HG03139 (cell line): ENCODE data around the gene NRGN.

Source experiments
- ATAC-seq: cut with Tn5 transposase; IDR thresholded peaks from one replicate; pipeline ENCODE4 v1.9.1; 2021; ENCODE audit not compliant: unreplicated experiment

The NRGN gene

DNA sequence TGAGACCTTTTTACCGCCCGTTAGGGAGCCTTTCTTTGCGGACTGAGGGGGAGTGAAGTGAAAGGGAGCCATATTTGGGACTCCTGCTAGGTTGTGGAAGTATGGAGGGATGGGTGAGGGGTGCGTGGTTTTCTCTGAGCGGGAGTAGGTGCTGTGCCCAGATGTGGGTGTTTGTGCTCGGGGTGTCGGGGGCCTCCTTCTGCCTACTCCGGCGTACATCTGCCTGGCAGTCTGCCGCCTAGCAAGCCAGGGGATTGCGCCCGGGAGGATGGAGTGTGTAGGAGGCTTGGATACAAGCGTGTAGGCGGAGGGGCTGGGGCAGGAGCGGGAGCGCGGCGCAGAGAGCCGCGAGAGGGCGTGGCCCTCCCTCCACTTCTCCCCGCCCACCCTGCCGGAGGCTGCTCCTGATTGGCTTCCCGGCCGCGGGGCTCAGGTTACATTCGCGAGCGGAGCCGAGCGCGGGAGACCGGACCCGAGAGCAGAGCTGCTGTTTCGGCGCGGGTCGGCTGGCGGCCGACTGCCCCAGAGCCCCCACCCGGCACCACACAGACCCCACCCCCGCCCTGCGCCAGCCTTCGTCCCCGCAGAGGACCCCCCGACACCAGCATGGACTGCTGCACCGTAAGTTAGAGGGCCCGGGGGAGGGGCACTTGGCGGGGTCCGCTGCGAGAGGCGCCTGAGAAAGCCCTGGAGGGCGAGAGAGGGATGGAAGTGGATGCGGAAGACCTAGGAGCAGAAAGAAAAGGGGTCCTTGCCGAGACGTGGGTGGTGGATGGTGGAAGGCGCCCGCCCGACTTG is at the start of gene NRGN:
TSS of gene NRGN (plus strand) at position 464 of the 798 bp plus-strand sequence. CDS start at position 607, 143 bp downstream.
- ATAC-seq = peak; percentile 97

DNA sequence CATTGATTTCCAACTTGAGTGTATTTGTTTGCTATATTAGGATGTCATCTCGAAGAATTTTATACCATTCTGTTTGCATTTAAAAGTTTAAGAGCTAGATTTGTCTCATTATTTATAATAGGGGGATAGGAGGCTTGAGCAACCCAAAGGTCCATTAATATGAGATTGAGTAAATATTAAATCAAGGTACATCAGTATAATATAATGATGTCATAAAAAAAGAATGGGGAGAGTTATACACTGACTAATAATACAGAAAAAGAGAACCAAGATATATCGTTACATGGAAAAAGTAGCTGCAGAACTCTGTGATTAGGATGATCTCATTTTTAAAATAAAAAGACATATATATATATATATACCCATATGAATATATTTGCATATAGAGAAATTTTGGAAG is 46.6 kb upstream of the NRGN start:
- no peak for ATAC-seq

DNA sequence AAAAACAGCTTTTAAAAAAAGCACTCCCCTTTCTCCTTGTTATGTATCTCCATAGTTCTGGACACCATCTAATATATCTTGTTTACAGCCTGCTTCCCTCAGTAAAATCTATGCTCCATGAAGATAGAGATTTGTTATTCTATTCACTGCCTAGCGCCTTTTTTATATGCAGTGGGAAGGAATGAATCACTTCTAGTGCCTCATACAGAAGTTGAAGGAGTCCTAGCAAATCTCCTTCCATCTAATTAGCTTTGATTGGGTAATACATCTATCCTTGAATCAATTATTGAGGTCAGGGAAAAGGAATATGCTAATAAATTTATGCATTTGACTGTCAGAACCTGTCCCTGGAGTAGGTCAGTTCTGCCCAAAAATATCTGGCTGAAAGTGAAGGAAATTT is 40.2 kb upstream of the NRGN start:
- no peak for ATAC-seq

DNA sequence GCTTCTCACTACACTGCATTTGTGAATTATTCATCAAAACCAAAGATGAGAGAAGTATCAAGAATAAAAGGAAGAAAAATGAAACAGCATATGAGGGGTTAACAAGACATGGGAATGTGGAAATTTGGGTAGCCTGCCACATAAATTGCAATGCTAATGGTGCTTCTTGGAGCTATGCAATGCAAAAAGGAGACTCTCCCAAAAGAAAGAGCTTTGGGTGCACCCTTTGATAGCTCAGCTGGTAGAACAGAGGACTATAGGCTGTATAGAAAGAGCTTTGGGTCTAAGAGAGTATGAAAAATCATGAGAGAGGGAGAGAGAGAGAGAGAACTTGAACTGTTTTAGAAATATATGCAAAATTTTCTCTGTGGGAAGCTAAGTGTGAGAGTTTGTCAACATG is 39.7 kb upstream of the NRGN start:
- ATAC-seq = no peak

DNA sequence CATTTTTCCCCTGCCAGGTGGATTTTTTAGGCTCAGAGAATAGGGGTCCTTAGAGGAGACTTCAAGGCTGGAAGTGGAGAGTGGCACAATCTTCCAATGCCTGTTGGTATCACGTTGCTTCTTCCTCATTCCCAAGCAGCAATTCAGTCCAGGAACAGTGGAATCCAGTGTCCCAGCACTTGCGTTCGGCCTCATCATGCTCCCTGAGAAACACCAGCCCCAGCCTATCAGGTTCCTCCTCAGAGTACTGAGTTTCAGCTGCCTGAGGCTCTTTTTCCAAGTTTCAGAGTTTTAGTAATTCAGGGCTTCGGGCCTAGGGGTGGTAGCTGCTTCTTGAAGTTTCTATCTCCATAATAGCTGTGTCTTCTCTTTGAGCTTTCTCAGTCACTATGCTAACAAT is 31.9 kb upstream of the NRGN start:
- no peak for ATAC-seq

DNA sequence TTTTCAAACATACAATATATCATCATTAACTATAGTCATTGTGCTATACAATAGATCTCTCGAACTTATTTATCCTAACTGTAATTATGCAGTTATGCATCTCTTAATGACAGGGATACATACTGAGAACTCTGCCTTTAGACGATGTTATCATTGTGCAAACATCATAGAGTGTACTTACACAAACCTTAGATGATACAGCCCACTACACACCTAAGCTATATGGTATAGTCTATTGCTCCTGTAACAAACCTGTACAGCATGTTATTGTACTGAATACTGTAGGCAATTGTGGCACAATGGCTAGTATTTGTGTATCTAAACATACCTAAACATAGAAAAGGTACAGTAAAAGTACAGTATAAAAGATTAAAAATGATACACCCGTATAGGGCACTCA is 27.4 kb upstream of the NRGN start:
- no peak for ATAC-seq

DNA sequence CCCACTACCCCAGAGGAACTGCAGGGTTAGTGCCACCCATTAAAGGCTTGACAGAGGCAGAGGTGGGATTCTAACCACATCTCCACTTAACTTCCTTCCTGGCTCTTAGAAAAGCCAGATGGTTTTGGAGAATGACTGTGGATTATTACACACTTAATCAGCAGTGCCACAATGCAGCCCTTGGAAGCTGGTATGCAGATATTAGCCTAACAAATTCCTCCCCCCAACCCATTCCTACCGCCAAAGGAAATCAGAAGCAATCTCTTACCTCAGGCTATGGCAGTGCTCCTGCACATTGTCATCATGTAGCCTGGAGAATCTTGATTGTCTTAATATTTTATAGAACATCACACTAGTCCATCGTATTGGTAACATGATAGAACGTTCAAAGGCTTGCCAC is 23.2 kb upstream of the NRGN start:
- ATAC-seq = no peak

DNA sequence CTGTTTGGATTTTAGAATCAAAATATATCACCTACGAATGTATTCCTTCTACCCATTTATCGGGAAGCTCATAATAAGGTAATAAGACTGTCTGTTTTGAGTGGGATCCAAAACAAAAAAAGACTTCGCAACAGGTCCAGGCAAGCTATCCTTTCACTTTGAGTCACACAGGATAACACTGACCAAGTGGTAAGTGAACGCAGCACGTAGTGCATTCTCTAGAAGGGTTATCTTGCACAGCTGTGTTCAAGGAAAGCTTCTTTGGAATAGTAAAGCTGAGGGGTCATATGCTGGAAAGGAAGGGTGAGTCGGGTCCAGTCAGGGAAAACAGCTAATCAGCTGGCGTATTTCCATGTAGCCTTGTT is 22.3 kb upstream of the NRGN start:
- peak; percentile 32 for ATAC-seq

DNA sequence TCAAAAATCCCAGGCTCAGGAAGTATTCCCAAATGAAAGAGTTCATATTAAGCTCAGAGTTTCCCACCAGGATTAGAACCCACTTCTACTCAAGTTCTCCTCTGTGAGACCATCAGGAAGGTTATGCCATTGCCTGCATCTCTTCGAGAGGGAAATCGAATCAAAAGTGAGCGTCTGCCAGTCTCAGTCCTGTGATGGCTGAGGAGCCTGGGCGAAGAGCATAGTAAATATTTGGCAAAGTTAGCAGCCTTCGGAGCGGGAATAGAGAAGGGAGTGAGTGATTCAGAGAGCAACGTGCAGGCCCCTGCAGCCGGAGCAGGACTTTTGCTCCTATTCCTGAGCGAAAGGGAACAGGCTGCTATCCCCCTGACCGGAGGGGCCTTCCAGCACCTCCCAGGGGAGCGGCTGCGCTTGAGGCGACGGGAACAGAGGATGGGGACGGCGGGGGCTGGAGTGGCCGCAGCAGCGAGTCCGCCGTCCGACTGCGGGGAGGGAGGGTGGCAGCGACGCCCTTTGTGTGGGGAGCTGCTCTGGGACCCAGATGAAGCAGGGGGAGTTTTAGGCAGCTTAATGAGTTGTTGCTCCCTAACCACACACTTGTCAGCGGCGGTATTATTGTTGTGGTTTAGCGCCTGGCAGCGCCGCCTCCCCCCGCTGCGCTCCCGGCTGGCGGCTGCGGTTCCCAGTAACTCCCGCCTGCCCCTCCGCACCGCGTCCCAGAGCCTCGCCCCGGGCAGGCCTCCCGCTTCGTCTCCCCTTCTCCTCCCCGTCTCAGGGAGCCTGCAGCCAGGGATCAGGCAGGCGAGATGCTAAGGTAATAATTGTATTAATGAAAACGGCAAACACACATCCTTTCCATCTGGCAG is 21.7 kb upstream of the NRGN start:
- peak; percentile 54 for ATAC-seq

DNA sequence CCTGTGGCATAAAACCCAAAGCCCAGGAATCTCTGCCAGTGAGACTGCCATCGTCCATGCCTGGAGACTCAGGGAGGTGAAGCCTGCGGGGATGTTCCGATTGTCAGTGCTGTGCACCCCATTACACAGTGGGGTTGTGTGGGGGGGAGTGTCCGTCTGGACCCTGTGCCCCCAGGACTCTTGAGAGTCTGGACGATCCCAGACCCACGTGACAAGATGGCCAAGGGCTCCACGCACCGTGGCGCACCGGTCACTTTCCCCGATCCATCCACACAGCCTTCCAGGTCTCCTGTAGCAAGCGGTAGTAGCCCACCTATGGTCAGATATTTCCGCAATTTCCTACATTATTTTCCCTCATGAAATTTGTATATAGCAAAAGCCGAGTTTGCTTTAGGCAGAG is 20.9 kb upstream of the NRGN start:
- ATAC-seq = no peak

DNA sequence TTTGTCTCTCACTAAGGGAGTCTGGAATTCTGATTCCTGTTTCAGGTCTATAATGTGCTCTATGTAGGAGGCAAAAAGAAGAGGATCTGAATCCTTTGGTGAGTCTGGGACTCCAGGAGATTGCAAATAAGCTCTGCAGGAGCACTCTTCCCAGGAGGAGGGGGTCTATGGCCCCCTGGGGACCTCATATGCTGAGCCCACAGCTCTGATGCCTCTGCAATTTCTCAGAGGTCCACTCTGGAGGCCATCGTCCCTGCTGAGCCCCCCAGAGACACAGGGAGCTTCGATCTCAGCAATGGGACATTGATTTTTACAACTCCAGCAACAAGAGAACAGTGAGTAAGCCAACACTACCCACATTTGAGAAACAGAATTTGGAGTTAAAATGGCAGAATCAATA is 20.2 kb upstream of the NRGN start:
- no peak for ATAC-seq

DNA sequence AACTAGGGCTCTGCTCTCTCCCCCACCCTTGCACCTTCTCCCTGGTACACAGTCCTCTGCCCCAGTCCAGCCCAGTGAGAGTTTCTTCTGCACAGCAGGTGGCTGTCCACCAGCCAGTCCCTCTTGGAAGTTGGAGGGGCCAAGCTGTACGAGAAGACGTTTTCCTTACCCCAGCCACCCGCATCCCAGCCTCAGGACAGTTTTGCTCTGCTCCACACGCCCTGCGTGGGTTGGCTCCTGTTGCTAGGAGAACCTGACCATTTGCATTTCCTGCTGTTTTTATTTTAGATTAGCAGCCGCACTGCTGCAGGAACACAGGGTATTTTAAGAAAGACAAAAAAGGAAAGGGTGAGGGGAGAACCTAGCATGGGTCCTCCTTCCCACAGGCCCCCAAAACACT is 17.6 kb upstream of the NRGN start:
- ATAC-seq = no peak

DNA sequence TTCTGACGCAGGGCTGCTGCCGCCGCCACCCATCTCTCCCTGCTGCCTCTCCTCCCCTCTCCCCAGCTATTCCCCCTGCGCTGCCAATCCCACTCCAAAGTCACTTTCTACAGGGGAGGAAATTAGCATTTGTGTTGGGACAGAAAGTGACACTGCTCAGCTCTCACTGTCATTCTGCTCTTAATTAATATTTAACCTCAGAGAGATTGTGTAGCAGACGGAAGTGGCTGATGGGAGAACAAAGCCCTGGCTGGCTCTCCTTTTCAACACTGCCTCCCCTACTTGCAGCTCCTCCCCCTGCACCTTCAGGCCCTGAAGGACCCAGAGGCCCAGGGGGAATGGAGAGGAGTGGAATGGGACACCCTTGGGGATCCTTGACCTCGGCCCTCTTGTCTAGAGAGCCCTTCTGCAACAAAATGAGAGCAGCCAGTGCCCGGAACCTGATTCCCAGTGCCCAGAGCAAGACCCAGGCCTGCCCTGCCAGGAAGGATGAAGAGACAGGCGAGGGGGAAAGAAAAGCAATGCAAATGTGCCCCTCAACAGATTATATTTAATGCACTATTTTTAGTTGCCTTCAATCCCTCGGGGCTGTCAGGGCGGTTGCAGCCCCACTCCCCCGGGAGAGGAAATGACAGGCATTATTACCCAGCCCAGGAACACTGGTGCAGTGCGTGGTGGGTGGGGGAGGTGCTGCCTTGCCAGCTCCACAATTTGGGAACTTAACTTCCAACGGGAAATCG is 14.6 kb upstream of the NRGN start:
- peak; percentile 99 for ATAC-seq

DNA sequence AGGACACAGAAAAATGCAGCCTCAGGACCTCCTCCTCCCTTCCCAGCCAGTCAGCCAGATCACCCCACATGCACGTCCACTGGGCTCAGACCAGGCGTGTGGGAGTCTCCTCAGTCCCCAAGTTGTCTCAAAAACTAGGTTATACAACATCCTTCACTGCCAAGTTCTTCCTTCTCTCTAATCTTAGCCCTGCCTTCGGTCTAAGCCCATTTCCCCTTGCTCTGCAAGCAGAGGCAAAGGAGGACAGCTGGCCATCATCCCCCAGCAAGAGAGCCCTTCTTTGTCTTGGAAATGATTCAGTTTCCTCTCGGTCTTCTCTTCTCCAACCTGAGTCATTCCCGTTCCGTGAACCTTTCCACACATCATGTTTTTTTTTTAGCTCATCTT is 14.0 kb upstream of the NRGN start:
- peak; percentile 8 for ATAC-seq

DNA sequence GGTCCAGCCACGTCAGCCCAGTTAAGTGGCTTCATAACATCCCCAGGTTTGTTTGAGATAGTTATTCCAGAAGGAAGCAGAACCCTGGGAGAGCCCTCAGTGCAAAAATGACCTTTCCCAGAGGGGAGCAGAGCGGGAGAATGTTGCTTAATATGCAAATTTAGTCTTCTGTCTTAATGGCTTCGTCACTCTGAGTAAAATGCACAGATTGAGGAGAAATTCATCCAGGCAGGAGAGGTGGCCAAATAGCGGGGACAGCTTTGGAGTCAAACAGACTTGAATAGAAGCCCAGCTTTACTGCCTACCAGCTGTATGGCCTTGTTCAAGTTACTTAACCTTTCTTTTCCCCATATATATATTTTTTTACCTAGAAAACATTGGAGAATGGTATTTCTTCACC is 12.3 kb upstream of the NRGN start:
- no peak for ATAC-seq

DNA sequence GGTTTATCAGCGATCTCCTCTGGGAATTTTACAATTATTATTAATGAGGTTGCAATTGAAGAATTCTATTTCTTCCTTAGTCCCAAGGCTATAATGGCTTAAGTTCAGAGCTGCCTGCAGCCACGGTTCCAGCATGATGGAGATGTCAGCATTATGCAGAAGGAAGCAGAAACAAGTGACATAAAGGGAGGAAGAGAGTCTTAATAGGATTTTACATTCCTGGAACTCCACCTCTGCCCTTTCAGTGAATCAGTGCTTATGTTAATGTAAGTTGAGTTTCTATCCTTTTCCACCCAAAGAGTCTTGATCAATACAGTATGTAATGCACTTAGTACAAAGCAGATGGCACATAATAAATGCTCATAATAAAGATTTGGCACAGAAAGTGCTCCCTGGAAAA is 11.6 kb upstream of the NRGN start:
- ATAC-seq = no peak

DNA sequence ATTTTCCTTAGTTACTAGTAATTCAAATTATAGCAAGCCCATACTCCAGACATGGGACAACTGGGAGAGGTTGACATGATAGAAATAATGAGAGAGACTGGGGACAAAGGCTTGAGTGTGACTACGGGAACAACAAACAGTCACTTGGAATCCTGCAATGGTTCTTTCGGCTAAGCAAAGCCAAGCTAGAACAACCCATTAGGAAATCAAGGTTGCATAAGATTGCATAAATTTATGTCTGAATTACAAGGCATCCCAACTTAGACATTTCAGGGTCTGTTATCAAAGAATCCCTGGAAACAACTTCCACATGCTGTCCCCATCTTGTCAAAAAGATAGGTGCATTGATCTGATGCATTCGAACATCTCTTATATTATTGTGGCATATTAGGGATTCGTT is 10.2 kb upstream of the NRGN start:
- ATAC-seq = no peak

DNA sequence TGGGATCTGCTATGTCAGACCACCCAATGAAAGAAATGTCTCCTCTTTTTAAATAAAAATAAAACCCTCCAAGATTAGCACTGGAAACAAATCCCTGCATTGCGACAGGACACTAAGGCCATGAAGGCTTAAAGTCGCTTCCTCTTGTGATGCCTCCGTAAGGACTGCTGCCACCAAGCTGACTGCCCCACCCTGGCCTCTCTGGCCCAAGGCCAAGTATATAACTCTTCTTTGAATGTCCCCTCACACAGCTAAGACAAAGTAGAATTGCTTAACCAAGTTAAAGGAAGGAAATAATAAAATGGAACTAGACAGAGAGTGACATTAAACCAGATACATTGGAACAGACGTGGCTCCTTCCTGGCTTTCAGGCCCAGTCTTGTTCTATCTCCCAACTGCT is 7.5 kb upstream of the NRGN start:
- ATAC-seq = no peak

DNA sequence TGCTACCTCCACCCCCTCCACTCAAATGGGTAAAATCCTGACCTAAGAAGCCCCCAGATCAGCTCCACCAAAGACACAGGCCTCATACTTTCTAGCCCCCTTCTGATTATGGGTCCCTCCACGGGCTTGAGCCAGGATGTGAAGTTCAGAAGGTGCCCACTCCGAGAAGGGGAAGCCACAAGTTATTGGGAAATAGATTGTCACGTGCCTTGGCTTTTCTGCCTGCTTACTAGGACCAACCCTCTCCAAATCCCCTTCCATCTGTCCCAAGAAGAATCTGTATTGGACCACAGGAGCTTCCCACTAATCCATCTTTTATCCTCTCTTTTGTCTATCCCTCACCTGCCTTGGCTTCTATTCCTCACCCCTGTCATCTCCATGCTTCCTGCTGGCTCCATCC is 3.0 kb upstream of the NRGN start:
- no peak for ATAC-seq

DNA sequence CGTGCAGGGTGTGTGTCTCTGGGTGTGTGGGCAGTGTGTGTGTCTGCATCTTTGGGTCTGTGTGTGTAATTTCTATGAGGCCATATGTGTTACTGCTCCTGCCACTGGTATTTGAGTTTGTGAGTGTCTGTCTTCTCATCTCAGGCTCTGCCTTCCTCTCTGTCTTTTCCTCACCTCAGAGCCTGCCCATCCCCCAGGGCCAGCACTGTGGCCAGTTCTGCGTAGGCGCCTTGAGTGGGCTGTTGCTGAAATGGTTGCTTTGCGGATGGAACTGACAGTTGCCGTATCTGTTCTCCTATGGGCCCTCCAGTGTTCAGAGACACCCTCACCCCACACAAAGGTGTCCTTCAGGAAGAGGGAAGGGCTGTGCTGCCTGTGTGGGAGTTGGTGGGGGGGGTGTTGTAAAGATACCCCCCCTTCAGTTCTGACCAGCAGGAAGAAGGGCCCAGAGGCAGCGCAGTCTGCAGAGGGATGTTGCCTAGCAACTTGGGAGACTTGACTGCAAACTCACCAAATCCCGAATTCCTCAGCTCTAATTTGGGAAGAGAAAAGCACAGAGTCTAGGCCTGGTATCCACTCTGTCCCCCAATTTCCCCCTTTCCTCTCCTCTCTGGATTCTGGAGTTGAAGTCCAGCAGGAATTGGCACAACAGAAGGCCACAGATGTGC is 2.0 kb upstream of the NRGN start:
- no peak for ATAC-seq
